ENCODE results near the gene URGCP. TPM values are rescaled to one million over a fixed set of nuclear protein-coding genes. Genes with fewer than 3 reads are reported as not detected.

URGCP gene
- total RNA-seq, 1 experiment from 2014 or later = 38.3 TPM

DNA sequence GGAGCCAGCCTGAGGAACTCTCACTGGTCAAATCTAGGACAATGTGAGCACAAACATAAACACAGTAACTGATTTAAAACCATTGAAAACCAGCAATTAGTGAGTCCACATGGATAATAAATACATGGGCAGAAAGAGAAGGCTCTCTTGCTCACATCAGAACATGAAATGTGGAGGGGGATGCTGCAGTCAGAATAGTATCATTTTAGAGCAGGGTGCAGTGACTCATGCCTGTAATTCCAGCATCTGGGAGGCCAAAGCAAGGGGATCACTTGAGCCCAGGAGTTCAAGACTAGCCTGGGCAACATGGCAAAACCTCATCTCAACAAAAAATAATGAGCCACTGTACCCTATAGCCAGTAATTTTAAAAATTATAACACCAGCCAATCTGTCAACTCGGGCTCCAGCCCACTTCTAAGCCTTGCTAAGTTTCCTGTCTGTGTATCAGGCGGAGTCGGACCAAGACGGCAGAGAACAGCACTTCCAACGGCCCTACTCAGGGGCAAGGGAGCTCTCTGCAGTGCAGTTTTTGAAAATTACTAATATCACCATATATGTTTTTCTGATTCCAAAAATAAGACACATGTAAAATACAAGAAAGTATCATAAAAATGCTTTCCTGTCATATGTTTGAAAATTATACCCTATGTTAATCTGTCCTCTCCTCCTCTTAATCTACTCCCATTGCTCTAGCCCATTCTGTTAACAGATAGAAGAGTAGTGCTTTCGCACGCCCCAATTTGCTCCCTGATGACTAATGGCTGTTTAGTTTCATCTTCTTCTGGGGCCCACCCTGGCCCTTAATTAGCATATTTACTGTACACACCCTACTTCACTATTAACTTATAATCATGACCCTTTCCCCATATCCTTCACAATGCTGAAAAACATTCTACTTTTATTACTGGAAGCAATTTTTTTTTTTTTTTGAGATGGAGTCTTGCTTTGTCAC lies 17.1 kb downstream of the URGCP start:
- H3K9me3 ChIP-seq = no peaks in the 10 kb centered on the region
- DNase-seq = no peak

DNA sequence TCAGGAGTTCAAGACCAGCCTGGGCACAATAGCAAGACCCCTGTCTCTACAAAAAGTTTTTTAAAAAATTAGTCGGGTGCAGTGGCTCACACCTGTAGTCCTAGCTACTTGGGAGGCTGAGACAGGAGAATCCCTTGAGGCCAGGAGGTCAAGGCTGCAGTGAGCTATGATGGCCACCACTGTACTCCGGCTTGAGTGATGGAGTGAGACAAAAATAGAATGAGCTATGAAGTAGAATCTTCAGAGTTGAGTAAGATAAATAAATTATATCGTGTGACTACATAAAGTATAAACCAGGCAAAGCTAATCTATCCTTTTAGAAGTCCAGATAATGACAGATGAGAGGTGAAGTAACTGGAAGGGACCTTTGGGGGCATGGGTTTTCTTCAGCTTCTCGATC lies 21.8 kb downstream of the URGCP start:
- no peak for DNase-seq
- Histone ChIP-seq H3K27me3 (no peaks in the 10 kb centered on the region), H3K4me3 (no peak overlapping the region), H3K9me3 (no peaks in the 10 kb centered on the region), H3K36me3 (peaks cover 52% of the 10 kb centered on the region)

More for the DNA sequence above, 17.1 kb downstream of the URGCP start:
- Histone ChIP-seq H3K27me3 (no peaks in the 10 kb centered on the region), H3K4me3 (no peak overlapping the region), H3K36me3 (peaks cover 21% of the 10 kb centered on the region)

DNA sequence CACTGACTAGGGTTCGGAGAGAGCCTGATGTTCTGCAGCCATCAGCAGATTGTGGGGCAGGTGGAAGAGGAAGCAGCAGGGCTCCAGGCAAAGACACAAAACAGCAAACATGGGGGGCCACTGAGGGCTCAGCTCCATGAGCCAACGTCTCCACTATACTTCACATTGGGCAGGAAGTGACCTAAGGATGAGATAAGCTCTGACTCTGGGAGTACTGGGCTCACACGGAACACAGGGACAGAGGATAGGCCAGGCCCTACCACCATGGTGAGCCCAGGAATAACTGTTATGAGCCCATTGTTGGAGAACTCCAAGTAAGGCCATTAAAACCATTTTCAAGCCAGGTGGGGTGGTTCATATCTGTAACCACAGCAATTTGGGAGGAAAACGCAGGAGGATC lies 22.2 kb downstream of the URGCP start:
- DNase-seq = no peak
- Histone ChIP-seq H3K27me3 (no peaks in the 10 kb centered on the region), H3K36me3 (peaks cover 53% of the 10 kb centered on the region), H3K4me3 (no peak overlapping the region), H3K9me3 (no peaks in the 10 kb centered on the region)

DNA sequence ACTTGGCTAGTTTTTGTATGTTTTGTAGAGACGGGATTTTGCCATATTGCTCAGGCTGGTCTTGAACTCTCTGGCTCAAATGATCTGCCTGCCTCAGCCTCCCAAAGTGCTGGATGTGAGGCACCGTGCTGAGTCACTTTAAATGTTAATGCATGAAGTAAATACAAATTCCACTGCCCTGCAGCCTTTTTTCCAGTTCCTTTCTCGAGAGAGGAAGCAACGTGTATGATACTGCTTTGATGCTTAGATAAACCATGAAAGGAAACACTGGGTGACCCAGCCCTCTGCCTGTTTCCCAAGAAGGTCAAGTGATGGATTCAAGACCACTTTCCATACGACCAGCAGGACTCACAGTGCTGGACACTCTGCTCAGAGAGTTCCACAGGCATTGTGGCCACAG lies 25.8 kb downstream of the URGCP start:
- H3K27me3 ChIP-seq = no peaks in the 10 kb centered on the region
- DNase-seq = no peak
- no peaks in the 10 kb centered on the region for H3K9me3 ChIP-seq
- H3K36me3 ChIP-seq = peaks cover 75% of the 10 kb centered on the region
- no peak overlapping the region for H3K4me3 ChIP-seq

DNA sequence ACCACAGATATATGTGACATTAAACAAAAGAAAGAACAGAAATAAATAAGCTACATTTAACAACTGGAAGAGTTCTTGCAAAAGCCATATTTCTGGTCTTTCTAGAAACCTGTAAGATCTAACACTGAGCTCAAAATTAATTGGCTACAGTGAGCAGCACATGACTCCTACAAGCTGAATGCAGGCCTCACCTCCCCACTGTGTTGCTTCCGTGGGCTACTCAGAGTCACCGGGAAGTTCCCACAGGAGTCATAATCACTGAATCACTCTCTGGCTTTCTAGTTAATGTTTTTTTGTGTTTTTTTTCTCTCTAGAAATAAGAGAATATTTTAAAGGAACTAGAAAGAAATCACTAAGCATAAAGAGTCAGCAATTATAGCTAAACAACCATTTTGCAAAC lies 26.9 kb downstream of the URGCP start:
- Histone ChIP-seq H3K4me3 (no peak overlapping the region), H3K27me3 (no peaks in the 10 kb centered on the region), H3K9me3 (no peaks in the 10 kb centered on the region), H3K36me3 (peaks cover 78% of the 10 kb centered on the region)
- DNase-seq = peak; percentile 42

DNA sequence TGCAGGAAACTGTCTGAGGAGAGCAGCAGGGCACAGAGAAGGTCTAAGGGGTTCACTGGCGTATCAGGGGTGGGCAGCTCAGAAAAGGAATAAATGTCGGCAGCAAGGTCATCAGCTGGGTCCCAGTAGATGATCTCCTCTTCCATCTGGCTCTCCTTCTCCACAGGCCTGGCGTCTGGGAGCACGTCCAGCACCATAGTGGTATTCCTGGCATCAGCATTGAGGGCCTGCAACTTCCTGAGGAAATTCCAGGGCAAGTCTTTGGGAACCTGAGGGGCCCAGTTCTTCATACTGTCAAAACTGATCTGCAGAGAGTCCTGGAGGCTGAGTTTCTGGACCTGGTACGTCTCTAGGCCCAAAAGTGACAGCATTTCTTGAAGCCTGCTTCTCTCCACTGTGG lies 27.5 kb downstream of the URGCP start:
- H3K9me3 ChIP-seq = no peaks in the 10 kb centered on the region
- H3K36me3 ChIP-seq = peaks cover 81% of the 10 kb centered on the region
- H3K4me3 ChIP-seq = no peak overlapping the region
- H3K27me3 ChIP-seq = no peaks in the 10 kb centered on the region
- peak; percentile 53 for DNase-seq

DNA sequence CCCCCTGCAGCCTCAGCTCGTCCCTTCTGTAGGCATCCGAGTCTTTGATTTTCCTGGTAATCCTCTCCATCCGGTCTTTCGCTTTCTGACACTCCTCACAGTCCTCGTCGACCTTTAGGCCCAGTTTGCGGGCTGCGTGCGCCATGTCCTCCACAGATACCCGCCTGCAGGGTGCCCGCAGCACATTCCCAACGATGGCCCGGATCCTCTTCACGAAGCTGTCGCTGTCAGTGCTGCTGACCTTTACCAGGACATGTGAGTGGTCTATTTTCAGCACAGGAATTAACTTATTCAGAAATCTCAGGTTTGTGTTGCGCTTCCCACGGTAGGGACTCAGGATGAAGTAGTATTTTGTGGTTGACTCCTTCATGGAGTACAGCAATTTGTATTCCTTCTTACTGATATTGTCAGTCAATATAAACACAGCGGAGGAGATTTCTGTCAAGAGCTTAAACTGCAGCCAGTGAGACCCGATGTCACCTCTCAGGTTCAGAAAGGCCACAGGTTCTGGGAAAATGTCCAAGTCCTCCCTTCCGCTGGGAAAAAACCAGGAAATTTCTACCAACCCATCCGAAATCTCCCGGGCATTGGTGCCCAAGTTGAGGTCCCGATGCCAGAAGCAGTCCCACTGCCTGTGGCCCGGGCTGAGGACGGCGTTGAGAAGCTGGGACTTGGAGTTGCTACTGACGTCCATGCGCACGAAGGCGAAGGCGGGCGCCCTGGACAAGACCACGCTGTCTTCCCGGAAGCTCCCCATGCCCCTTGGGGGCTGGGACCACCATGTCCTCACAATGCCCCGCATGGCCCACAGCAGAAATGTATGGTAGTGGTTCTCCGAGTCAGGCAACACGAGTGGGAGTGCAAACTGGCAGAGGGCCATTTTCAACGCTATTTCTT lies 28.2 kb downstream of the URGCP start:
- Histone ChIP-seq H3K27me3 (no peaks in the 10 kb centered on the region), H3K9me3 (no peaks in the 10 kb centered on the region), H3K4me3 (no peak overlapping the region), H3K36me3 (peaks cover 84% of the 10 kb centered on the region)
- no peak for DNase-seq

DNA sequence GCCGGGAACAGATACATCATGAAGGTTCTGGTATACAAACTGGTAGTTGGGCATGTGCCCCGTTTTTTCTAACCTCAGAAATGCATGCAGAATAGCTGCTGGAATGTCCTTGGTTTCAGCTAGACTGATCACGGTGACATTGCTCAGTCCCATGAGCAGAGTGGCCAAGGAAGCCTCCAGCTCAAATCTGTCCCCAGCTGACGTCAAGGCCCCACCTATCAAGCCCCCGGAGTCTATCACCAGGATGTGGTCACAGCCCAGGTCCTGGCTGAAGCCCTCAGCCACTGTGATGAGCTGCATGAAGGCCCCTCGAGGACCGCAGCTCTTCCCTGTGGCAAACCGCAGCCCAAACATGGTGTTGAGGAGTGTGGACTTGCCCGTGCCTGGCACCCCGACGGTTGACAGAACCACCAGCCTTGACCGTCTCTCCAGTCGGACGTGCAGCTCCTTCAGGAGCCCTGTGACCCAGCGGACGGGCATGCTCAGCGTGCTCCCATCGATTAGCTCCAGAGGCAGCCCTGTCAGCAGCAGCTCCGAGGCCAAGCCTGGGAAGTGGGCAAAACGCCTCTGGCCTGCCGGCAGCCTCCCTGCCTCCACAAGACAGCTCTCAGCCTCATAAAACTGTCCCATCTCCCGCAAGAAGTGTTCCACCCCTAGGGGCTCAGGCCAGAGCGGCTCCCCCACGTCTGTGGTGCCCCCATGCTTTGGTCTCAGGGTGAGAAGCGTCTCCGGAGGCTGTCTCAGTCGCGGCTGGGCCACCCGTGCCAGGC lies 29.2 kb downstream of the URGCP start:
- Histone ChIP-seq H3K4me3 (no peak overlapping the region), H3K36me3 (peaks cover 78% of the 10 kb centered on the region), H3K27me3 (no peaks in the 10 kb centered on the region), H3K9me3 (no peaks in the 10 kb centered on the region)
- no peak for DNase-seq

DNA sequence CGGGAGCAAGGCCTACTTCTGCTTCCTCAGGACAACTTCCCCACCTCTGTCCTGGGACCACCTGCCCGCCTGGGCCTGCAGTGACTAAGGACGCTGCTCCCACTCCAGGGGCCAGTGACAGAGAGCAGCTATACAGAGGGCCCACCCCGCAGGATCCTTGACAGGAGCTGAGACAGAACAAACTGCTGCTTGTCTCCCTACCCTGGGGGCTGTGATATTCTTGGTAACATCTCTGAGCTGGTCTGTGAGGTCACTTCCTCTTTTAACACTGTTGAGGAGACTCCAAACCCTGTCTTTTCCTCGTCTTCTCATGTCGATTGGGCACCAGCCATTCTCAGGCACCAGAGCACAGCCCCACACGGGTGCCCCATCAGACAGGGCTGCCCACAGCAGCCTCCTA lies 30.2 kb downstream of the URGCP start:
- H3K4me3 ChIP-seq = no peak overlapping the region
- H3K27me3 ChIP-seq = no peaks in the 10 kb centered on the region
- no peaks in the 10 kb centered on the region for H3K9me3 ChIP-seq
- peaks cover 71% of the 10 kb centered on the region for H3K36me3 ChIP-seq
- no peak for DNase-seq

DNA sequence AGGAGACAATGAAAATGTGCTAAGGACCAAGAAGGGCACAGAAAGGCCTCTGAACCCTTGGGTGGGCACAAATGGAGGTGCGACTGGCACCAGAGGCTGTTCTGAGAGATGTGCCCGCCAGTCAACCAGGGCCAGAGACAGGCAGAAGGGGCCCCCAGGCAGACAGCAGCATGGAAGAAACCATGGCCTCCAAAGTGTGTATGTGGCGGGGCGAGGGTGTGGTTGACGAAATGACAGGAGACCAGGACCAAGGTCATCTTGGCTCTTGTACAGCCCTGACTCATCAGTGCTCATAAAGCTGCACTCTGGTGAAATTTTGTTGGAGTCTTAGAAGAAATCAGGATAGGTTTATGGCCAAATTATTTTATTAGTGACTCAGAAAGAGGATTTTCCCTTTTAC lies 33.1 kb downstream of the URGCP start:
- no peaks in the 10 kb centered on the region for H3K27me3 ChIP-seq
- no peaks in the 10 kb centered on the region for H3K9me3 ChIP-seq
- H3K4me3 ChIP-seq = no peak overlapping the region
- peak; percentile 76 for DNase-seq
- peaks cover 46% of the 10 kb centered on the region for H3K36me3 ChIP-seq

DNA sequence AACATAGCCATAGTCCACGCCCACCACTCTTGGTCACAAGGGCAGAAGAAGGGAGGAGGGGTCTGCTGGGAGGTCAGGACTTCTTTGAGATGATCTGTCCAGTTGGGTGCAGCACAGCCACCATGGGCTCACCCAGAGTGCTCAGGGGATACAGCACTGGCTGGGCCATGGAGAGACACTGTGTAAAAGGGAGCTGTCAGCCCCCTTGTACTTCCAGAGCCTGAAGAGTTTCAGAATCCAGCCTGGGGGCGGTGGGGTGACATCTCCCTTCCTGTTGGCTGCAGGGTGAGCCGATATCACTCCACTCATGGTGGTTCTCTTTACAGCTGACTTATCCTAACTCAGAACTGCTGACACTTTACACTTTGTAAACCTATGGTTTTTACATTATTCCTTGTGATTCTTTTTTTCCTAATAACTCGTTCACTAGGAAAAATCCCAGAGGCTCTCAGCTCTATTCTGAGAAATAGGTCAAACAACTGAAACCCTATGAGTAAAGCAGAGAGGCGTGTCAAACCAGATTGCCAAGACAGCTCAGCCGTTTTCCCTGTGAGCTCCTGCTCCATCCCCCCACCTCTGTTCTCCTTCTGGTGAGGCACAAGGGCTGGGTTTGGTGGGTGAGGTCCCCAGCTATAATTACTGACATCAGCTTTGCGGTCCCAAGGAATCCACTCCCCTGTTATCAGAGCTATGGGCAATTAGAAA lies 33.8 kb downstream of the URGCP start:
- no peaks in the 10 kb centered on the region for H3K27me3 ChIP-seq
- peaks cover 42% of the 10 kb centered on the region for H3K36me3 ChIP-seq
- peak; percentile 84 for DNase-seq
- no peak overlapping the region for H3K4me3 ChIP-seq
- no peaks in the 10 kb centered on the region for H3K9me3 ChIP-seq

DNA sequence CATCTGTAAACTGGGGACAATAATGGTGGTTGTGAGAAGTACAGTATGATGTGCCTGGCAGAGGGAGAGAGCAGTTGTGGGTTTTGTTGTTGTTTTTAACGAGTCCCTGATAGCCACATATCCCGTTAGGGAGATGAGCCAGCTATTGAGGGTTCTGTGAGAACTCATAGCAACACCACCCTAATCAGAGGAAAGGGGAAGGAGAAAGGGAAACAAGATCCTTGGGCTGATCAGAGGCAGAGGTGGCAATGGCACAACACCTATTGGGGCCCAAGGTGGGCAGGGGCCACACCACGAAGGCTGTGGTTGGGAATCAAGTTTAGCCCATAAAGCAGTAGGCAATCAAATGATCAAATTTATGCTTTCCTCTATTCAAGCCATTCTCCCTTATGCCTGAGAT lies 35.3 kb downstream of the URGCP start:
- Histone ChIP-seq H3K9me3 (no peaks in the 10 kb centered on the region), H3K36me3 (peaks cover 39% of the 10 kb centered on the region), H3K27me3 (no peaks in the 10 kb centered on the region), H3K4me3 (no peak overlapping the region)
- DNase-seq = no peak

DNA sequence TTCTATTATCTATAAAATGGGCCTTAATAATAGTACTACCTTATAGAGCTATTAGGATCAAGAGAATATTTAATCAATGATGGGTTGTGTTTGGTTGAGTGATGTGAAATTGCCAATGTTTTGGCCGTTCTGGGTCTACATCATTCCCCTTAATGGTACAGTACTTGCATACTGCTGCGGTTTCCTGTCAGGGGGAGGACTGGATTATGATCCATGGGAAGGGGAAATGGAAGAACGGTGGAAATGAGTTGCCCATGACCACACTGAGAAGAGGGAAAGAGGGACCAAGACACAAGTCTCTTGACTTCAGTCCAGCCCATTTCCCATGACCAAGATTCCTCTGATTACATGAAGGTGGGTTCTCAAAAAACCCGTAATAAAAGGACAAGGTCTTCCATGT lies 36.1 kb downstream of the URGCP start:
- Histone ChIP-seq H3K4me3 (peak overlapping the region; percentile 67), H3K27me3 (no peaks in the 10 kb centered on the region), H3K9me3 (no peaks in the 10 kb centered on the region), H3K36me3 (peaks cover 37% of the 10 kb centered on the region)
- no peak for DNase-seq

DNA sequence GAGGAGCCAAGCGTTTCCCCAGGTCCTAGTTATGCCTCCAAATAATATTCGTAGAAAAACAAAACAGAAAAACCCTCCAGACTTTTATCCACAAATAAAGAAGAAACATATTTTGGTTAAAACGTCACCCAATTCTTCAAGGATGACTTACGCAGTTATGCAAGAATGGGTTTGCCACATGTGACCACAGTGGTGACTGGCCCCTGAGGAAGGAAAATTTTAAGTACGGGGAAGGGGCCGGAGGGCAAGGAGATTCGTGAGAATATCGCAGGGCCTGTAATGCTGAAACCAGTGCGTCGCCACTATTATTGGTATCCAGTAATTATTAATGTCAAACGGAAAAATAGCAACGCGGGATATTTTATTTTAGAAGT lies 36.5 kb downstream of the URGCP start:
- peaks cover 38% of the 10 kb centered on the region for H3K36me3 ChIP-seq
- DNase-seq = peak; percentile 63
- no peaks in the 10 kb centered on the region for H3K9me3 ChIP-seq
- peak overlapping the region; percentile 67 for H3K4me3 ChIP-seq
- H3K27me3 ChIP-seq = no peaks in the 10 kb centered on the region

DNA sequence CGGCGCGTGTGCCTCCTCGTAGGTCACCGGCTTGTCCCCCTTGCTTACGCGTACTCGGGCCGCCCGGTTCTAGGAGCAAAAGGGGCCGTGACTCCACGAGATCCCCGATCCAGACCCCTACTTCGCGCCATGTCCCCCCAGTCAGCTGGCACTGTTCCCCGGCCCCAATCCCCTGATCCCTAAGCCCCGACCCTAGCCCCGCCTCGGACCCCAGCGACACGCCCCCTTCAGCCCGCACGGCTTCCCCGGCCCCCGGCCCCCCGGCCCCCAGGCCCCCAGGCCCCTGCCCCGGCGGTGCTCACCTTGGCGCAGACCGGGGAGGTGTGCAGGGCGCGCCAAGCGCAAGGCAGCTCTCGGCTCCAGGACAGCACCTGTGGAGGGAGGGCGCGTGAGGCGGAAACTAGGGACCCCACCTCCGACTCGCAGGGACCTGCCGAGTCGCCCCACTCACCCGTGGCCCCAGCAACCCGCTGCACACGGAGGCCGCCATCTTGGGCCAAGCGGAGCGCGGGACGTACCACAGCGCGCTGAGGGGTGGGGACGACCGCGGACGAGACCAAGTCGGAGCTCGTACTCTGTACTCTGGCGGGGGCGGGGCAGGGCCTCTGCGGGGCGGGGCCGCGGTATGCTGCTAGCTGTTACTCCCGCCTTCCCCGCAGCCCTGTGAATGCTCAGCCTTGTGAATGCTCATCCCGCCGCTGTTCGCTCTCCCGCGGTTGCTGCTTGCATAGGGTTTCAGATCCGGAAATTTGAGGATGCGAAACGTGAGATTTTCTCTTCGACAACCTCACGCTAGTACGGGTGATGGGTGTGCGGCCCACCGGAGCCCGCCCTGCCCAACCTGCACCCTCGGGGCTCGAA lies 37.2 kb downstream of the URGCP start, which contains the start of gene MRPS24:
TSS of gene MRPS24 (minus strand) at position 512 of the 861 bp plus-strand sequence. CDS start at position 490, 22 bp downstream.
- Histone ChIP-seq H3K27me3 (no peaks in the 10 kb centered on the region), H3K9me3 (no peaks in the 10 kb centered on the region), H3K4me3 (peak within 1 kb of the TSS; percentile 67), H3K36me3 (peaks cover 32% of the 10 kb centered on the region)
- DNase-seq = peak; percentile 97
